Measurements from ENCODE around the gene TPK1.

DNA sequence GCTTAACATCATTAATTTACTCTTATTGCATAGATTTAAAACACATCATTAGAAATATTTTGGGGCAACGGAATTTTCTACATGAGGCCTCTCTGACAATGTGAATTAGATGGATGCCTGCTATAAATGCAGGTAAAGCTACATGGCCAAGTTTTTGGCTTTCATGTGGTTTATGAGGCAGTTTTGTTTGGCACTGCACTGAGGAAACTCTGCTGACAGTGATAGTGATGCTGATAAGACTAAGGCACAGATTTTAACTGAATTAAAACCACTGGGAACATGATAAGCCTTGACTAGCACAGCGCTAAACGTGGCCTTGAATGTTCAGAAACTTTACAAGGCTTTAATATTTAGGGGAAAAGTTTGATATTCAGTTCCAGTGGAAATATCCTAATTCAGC, 318.1 kb downstream of the TPK1 start:
- TF ChIP-seq, protein P1, sequence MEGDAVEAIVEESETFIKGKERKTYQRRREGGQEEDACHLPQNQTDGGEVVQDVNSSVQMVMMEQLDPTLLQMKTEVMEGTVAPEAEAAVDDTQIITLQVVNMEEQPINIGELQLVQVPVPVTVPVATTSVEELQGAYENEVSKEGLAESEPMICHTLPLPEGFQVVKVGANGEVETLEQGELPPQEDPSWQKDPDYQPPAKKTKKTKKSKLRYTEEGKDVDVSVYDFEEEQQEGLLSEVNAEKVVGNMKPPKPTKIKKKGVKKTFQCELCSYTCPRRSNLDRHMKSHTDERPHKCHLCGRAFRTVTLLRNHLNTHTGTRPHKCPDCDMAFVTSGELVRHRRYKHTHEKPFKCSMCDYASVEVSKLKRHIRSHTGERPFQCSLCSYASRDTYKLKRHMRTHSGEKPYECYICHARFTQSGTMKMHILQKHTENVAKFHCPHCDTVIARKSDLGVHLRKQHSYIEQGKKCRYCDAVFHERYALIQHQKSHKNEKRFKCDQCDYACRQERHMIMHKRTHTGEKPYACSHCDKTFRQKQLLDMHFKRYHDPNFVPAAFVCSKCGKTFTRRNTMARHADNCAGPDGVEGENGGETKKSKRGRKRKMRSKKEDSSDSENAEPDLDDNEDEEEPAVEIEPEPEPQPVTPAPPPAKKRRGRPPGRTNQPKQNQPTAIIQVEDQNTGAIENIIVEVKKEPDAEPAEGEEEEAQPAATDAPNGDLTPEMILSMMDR (IDR thresholded peaks at IDR 0.05; ENCODE audit: low read depth, low read length), result no peak
- TF ChIP-seq, protein P2, sequence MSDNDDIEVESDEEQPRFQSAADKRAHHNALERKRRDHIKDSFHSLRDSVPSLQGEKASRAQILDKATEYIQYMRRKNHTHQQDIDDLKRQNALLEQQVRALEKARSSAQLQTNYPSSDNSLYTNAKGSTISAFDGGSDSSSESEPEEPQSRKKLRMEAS (IDR thresholded peaks at IDR 0.05; ENCODE audit: low read depth, low read length), result no peak
- TF ChIP-seq MYC (IDR thresholded peaks at IDR 0.05; ENCODE audit: low read depth, low read length), result no peak

All from NB4 (cell line).